SIG-M5 treated with dmso at 0.1 percent for 504 hours (cell line): Measurements from ENCODE around the gene ID2.
A peak's percentile ranks its signal among the peaks of the same experiment; 100 is the strongest.

Source experiments
- DNase-seq: peaks from one replicate; lab custom pipeline; 2025; ENCODE audit not compliant: unreplicated experiment; lab: John Stamatoyannopoulos, UW

ID2 gene

DNA sequence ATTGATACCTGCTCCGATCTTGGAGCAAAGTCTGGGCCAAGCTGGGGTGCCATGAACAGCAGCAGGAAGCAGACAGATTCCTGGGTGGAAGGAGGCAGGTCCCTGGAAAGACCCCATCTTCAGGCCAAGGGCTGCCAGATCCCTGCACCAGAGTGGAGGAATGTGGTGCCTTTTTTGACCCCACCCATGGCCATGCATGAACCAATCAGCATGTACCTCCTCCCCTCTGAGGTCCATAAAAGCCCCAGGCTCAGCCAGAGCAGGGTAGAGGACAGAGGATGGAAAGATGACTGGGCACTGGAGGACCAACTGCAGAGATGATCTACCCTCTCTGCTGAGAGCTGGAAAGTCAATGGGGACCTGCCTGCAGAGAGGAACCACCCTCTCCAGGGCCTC is 34.4 kb upstream of the ID2 start:
- DNase-seq = no peak

DNA sequence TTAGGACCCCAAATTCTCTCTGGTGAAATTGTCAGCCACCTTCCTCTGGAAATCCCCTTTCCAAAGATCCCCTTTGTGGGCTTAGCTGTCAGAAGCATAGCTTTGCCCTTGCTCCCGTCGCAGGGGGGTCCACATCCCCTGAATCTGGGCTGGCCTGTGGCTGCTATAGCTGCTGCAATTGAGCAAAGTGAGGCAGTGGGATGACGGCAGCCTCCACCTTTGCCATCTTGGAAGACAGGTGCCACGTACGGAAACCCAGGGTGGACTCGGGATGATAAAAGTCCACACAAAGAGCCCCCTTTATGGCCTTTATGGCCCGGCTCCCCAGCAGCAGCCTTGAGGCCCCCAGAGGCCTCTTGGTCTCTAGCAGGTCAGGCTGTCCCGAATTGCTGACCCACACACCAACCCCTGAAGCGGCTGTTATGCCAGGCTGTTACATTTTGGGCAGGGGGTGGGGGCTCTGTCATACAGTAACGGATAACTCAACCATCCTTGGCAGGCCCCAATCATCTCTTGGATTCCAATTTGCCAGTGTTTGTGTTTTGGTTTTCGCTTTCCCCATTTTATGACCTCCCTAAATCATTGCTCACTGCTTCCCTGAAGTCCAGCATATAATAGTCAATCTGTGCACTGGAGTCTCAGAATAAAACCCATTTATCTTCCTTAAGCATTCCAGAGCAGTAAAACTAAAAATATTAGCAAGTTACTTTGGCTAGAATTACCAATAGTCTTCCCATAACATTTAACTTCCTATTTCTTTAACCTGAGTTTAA is 33.2 kb upstream of the ID2 start:
- DNase-seq = no peak

DNA sequence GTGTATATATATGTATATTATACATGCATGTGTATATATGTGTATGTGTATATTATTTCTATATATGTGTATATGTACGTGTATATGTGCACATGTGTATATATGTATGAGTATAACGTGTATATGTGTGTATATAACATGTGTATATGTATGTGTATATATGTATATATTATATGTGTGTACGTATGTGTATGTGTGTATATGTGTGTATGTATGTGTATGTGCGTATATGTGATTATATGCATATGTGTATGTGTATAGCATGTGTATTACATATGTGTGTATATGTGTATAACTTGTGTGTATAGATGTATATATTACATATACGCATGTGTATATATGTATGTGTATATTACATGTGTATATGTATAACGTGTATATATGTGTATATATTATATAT is 32.1 kb upstream of the ID2 start:
- DNase-seq = no peak

DNA sequence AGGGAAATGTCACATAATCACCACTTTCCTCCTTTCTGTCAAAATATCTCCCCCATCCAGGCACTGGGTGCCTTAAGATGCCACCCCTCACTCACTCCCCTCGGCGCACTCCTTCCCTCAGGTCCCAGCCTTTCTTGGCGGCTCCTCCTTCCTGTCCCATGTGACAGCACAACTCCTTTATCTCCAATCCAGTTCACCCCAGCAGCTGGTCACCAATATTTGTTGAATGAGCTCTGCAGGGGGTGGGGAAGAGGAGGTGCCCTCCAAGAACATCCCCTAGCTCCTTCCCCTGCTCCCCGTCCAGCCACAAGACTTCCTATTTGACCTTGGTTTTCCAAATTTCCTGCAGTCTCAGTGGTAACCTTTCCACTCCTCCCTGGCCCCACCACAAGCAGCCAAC is 31.6 kb upstream of the ID2 start:
- DNase-seq = no peak

DNA sequence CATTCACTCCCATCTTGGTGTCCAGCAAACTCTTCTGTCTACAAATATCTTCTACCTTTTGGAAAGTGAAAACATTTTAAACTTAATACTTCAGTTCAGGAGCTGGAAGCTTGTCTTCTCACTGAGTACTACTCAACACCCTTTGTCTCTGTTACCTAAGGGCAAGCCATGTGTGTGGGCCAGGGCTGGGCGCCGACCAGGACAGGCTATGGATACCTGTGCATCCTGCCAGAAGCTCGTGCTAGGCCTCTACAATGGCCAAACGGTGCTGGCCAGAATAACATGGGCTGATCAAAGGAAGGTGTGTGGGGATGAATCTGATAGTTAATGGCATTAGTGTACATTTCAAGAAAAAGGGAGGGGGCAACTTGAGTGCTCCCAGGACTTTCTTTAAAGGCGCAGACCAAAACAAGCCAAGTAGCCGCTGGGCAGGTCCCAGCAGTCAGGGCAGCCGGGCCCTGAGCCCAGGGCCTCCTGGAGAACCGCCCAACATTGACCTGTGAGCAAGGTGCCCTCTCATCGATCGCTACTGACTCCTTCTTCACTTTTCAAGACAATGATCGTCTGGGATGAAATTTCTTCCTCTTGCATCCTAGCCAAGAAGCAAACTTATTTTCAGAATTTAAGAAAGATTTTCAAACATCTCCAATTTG is 29.0 kb upstream of the ID2 start:
- no peak for DNase-seq

DNA sequence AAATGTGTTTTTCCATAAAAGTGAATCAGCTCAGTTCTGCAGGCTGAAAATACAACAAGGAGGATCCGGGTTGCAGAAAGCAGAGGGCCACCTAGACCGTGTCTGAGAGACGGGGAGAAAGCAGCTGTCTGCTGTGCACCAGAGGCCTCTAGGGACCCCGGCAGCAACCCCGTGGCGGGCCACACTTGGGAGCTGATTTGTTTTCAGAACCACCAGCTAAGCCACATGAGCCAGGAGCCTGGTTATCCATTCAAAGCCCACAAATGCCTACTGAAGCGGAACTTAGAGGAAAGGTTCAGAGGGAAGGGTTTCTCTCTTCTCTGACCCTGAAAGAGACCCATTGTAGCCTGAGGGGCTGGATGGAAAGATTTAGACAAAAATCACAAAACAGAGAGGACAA is 28.4 kb upstream of the ID2 start:
- no peak for DNase-seq

DNA sequence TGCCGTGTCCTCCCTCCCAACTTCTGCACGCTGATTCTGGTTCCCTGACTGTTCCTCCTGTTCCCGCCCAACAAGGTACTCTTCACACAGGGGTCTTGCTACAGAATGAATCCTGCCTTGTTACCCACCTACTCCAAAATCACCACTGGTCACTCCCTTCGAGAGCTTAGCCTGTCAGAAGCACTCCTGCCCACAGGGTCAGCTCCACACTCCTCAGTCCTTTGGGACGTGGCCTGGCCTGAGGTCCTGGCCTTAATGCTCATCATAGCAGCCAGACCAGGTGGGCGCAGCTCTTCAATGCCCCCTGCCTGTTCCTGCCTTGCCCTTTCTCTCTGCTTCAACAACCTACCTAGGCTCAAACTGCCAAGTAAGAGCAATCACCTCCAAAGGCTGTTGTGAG is 27.8 kb upstream of the ID2 start:
- no peak for DNase-seq

DNA sequence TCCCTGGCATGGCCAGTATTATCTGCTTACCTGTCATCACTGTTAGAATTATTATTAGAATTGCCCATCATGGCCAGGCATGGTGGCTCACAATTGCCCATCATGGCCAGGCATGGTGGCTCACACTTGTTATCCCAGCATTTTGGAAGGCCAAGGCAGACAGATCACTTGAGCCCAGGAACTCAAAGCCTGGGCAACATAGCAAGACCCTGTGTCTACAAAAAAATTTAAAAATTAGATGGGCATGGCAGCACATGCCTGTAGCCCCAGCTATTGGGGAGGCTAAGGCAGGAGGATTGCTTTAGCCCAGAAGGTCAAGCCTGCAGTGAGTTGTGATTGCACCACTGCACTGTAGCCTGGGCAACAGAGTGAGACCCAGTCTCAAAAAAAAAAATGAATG is 27.4 kb upstream of the ID2 start:
- DNase-seq = no peak

DNA sequence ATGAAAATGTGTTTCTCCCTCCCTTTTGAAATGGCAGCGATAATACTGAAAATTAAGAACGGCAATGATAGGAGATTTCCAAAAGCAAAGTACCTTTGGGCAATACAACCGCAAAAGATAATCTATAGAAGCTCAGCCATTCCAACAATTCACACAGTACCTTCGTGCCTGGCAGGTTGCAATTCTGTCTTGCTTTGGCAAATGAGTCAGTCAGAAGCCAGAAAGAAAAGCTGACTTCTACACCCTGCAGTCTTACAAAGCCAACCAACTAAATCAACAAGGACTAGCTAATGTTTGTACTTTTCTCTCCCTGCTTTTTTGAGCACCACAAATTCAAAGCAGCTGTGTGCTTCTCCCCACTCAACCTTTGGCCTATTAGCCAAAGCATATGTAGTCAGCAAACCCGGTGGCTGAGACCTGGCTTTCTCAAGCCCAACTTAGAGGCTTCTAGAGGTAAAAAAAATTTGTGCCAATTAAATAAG is 25.7 kb upstream of the ID2 start:
- no peak for DNase-seq

DNA sequence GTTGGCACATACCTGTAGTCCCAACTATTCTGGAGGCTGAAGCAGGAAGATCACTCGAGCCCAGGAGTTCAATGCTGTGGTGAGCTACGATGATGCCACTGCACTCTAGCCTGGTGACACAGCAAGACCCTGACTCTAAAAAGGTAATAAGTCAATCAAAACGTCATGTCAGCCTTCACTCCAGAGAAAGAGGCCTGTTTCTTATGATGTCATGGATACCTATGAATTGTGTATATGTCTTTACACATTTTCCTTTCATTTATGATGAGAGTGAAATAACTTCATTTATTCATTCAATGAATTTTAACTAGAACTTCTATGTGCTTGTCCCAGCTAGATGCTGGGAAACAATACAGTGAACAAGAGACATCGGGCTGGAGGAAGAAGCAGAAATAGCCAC is 25.0 kb upstream of the ID2 start:
- no peak for DNase-seq

DNA sequence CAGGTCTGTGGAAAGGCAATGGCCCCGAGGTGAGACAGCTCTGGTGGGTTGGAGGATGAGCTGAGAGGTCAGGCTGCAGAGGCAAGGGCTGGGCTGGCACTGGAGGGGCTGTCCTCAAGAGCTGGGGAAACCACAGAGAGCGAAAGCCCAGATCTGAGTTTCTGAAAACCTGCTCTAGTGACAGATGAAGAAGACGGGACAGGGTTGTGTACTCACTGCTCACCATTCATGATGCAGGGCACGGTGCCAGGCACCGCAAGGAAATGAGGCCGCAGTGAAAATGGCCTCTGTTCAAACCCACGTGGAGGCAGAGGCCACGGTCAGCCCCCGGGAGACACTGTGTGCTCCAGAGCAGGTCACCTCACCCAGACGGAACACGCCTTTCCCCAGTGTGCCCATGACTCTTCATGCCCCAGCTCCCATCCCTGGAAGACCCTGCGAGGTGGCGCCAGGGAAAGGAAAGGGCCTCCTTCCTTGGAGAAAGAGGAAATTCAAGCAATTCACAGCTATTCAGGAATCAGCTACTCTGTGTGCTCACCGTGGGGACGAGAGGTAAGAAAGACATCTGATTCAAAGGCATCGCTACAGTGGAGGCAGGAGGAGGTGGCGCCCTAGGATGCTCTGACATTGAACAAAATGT is 24.3 kb upstream of the ID2 start:
- DNase-seq = no peak

DNA sequence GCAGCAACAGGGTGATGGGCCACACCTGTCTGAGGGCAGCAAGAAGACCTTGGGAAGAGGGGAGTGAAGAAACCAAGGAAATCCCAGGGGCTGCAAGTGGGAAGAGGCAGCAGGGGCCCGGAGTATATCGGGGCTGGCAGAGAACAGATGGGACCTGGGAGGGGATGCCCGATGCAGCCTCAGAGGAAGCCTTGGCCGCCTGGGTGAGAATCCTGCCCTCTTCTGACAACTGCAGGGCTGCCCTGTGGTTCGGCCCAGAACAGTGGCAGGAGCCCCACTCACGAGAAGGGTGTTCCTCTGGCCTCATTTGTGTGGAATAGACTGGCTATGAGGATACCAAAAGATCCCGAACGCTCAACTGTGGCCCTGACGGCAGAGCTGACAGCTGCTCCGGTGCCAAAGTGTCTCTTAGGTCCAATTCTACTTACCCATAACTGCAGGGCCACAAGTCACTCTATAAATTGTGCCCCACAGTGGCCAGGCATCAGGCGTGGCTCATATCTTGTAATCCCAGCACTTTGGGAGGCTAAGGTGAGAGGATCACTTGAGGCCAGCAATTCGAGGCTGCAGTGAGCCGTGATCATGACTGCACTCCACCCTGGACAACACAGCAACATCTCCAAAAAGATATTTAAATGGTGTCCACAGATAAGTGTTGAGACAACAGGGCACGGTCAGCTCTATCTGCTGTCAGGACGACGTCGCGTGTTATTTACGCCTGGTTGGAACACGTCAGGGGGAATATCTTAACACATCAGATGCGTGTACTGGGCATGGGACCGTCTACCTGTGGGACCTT is 23.6 kb upstream of the ID2 start:
- DNase-seq = no peak

DNA sequence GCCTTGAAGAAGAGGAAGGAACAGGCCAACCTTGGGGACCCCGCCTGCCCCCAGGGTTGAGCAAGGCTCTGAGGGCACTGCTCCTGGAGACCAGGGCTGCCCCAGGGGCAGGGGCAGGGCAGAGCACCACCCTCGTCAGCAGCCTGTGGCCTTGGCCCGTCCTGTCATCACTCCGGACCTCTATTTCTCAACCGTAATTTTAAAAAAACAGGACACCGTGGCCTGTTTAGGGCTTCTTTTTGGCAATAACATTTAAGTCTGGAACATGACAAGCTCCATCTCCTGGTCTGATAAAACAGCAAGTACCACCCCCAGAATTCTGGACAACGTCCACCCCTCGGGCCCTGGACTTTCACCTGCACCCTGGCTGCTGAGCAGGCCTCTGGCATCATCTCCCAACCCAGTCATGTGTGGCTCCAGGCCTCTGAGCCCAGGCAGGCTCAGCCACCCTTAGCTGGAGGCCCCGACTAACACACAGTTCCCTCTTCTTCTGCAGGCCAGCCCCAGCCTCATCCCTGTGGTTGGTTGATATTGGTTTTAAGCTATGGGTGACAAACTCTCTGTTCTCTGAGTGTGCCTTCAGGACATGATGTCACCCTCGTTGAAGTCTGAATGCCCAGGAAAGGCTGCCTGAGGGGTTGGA is 22.6 kb upstream of the ID2 start:
- no peak for DNase-seq

DNA sequence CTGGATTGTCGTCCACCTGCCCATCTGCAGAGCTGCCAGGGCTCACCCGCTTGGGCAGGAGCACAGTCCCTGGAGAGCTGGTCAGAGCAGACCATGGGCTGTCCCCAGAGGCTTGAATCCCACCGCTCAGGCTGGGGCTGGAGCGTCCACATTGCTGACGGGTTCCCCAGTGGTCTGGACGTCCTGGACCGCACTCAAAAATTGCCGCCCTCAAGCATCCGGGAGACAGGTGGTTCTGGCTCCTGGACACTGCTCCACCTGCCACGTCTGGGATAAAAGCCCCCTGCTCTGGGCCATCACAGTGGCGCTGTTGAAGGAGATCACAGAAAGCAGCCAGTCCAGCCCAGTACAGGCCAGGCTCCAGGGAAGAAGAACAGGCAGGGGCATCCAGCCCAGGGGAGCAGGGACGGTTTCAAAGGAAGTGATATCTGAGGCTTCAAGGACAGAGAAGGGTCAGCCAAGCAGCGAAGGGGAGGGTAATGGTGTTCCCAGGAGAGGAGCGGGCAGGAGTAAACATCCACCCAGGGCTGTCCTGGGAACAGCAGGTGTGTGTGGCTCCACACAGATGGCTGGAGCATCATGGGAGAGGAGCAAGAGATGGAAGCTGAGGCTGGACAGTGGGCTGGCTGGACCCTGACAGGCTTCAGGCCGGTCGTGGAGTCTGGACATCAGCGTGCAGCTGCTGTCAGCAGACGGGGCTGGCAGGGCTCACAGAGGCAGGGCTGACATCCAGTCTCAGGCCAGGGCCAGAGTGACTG is 21.9 kb upstream of the ID2 start:
- no peak for DNase-seq

DNA sequence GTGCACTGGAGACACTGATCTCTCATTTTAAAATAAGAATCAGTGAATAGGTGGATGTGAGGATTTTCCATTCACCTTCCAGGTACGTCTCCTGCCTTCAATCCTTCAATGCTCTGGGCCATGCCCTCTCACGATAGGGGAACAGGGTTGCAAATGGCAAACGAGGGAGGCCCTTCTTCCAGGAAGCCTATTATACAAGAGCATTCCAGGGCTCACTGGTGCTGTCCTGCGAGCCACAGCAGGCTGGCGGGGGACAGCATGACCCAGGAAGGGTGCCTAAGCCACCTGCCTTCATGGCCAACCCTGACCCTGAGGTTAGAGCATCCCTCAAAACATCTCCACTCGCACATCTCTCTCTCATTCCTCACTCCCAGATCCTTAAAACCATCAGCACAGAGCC is 20.6 kb upstream of the ID2 start:
- no peak for DNase-seq

DNA sequence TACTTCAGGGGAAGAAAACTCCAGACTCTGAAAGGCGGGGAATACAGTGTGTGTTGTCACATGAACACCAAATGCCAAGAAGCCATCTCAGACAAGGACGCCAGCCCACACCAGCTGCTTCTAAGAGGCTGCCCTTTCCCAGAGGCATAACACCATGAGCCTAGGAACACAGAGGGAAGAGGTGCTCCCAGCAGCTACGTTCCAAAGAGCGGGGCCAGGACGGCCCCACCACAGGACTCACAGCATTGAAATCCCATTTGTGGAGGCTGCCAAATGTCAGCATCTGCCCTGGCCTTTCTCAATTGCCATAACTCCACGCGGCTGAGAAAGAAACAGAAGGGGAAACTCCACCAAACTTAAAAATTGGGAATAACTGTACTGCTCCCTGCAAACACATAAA is 20.1 kb upstream of the ID2 start:
- no peak for DNase-seq

DNA sequence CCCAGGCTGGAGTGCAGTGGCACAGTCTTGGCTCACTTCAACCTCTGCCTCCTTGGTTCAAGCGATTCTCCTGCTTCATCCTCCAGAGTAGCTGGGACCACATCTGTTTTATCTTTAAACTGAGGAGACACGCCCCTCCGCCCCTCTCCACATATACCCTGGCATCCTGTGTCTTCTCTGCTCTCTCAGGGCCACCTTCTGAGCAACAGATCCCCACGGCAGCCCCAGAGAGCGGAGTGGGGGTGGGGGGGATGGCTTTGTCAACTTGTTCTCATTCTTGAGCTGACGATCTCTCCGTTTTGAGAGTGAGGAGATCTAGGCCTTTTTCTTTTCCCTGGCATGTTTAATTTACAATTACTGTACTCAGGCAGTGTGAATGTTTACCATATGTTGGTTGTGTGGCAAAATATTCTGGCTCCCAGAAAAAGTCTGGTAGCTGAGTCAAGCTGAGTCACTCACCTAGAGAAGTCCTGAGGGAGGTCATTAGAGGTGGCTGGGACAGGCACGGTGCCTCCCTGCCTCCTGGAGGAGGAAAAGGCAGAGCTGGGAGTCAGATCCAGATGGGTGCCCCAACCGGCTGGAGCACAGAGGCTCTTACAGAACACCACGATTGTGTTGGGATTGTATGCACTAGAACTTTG is 19.5 kb upstream of the ID2 start:
- peak; percentile 20 for DNase-seq

DNA sequence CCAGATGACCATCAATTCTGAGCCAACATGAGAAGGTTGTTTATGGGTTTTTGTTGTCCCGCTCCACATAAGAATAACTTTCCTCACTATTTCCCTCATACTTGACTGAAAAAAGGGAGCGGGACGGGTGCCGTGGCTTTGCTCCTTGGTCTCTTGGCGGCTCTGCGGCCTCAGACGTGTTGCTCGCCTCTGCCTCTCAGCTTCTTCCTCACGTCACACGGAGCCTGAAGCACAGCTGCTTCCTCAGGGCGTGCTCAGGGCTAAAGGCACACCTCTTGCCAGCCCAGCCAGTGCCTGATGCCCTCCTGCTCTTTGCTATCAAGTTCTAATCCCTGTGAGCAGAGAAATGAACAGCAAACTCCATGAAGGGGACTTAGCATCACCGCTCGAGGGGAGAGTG is 17.9 kb upstream of the ID2 start:
- no peak for DNase-seq

DNA sequence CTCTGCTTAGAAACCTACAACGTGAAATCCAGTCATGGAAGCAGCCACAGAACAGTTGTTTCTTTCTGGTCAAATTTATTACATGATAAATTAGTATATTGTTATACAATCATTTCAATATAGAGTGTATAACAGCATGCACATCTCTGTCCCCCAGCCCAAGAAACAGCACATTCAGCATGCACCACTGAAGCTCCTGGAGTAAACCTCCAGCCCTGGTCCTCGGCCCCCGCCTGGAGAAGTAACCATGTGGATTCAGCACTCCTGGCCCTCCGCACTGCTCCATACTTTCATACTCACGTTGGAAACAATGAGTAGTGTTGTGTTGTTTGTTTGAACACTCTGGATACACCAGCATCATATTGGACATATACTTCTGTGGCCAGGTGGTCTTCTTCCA is 15.3 kb upstream of the ID2 start:
- no peak for DNase-seq
